DOHH2 (cell line): Measurements from ENCODE around the gene NANP.

Experiments used
- CTCF ChIP-seq: fragments of 200-600 bp; sonication (generic); IDR thresholded peaks from one replicate; pipeline ENCODE4 v1.5.1; 2014; ENCODE audit warnings: antibody characterized with exemption, mild to moderate bottlenecking, low read depth, low read length; ENCODE audit not compliant: poor library complexity, severe bottlenecking
- EZH2phosphoT487 ChIP-seq: fragments of 200-600 bp; sonication (generic); IDR thresholded peaks from 2 replicates; pipeline ENCODE4 v1.6.1; 2017; ENCODE audit warnings: borderline replicate concordance, mild to moderate bottlenecking, antibody characterized with exemption, low read length, moderate library complexity, mixed read lengths

- TF ChIP-seq CTCF (no peak), EZH2phosphoT487 (no peak)
Observed at GRCh38 chr20:25659999-25660398, 36.2 kb upstream of the NANP start.
